GM21737 (cell line): ENCODE measurements around the gene TAB3.
A peak's percentile ranks its signal among the peaks of the same experiment; 100 is the strongest.

ENCODE experiments used
- ATAC-seq: cut with Tn5 transposase; IDR thresholded peaks from one replicate; pipeline ENCODE4 v1.9.1; 2021; ENCODE audit warnings: mild to moderate bottlenecking, moderate library complexity; ENCODE audit not compliant: unreplicated experiment

Gene TAB3

GRCh38 chrX:30889147-30890140, at the start of gene TAB3:
Gene TAB3, minus strand, starts transcription at chrX:30889254. Its CDS starts 29,666 bp downstream, at chrX:30859588.
- ATAC-seq, result peak; percentile 93

GRCh38 chrX:30938295-30938694, 49.2 kb upstream of the TAB3 start:
- no peak for ATAC-seq

- no peak for ATAC-seq
Observed at GRCh38 chrX:30935985-30936384, 46.9 kb upstream of the TAB3 start.

GRCh38 chrX:30931920-30932319, 42.9 kb upstream of the TAB3 start:
- no peak for ATAC-seq

GRCh38 chrX:30930679-30931078, 41.6 kb upstream of the TAB3 start:
- ATAC-seq, result no peak

GRCh38 chrX:30930143-30930542, 41.1 kb upstream of the TAB3 start:
- ATAC-seq, result no peak

GRCh38 chrX:30920271-30920670, 31.2 kb upstream of the TAB3 start:
- no peak for ATAC-seq

- no peak for ATAC-seq
Observed at GRCh38 chrX:30918480-30918879, 29.4 kb upstream of the TAB3 start.

- ATAC-seq, result no peak
Observed at GRCh38 chrX:30913492-30913891, 24.4 kb upstream of the TAB3 start.

- no peak for ATAC-seq
Observed at GRCh38 chrX:30910124-30910860, 21.2 kb upstream of the TAB3 start.

- no peak for ATAC-seq
Observed at GRCh38 chrX:30906726-30907125, 17.7 kb upstream of the TAB3 start.

- no peak for ATAC-seq
Observed at GRCh38 chrX:30905321-30905720, 16.3 kb upstream of the TAB3 start.

- ATAC-seq, result no peak
Observed at GRCh38 chrX:30904632-30905031, 15.6 kb upstream of the TAB3 start.

GRCh38 chrX:30904186-30904585, 15.1 kb upstream of the TAB3 start:
- ATAC-seq, result no peak

- no peak for ATAC-seq
Observed at GRCh38 chrX:30900227-30900626, 11.2 kb upstream of the TAB3 start.

- ATAC-seq, result no peak
Observed at GRCh38 chrX:30898886-30899285, 9.8 kb upstream of the TAB3 start.

GRCh38 chrX:30895370-30895769, 6.3 kb upstream of the TAB3 start:
- no peak for ATAC-seq

GRCh38 chrX:30893206-30893605, 4.2 kb upstream of the TAB3 start:
- no peak for ATAC-seq

GRCh38 chrX:30892591-30892990, 3.5 kb upstream of the TAB3 start:
- ATAC-seq, result no peak

GRCh38 chrX:30888526-30889146, 418 bp downstream of the TAB3 start:
- ATAC-seq, result peak; percentile 26

GRCh38 chrX:30887721-30888120, 1.3 kb downstream of the TAB3 start:
- ATAC-seq, result no peak
